ENCODE results near the gene EGFL7. TPM values are rescaled to one million over a fixed set of nuclear protein-coding genes. Genes with fewer than 3 reads are reported as not detected.

EGFL7 gene
- total RNA-seq, 1 experiment from 2014 or later: 54.6 TPM

- no peak for TF ChIP-seq ZNF317 (CRISPR knock-in tag; IDR thresholded peaks at IDR 0.05; ENCODE audit: borderline replicate concordance, low read depth)
- no peak for TF ChIP-seq SP1 (CRISPR knock-in tag; conservative IDR thresholded peaks at IDR 0.05)
- no peak for TF ChIP-seq FOXK1 (CRISPR knock-in tag; IDR thresholded peaks at IDR 0.05)
- no peak for TF ChIP-seq E2F4 (CRISPR knock-in tag; IDR thresholded peaks at IDR 0.05; ENCODE audit: borderline replicate concordance, low read depth)
- TF ChIP-seq FOXP1 (CRISPR knock-in tag; IDR thresholded peaks at IDR 0.05; ENCODE audit: borderline replicate concordance): no peak
- no peak for TF ChIP-seq USF1 (CRISPR knock-in tag; IDR thresholded peaks at IDR 0.05)
Measured at GRCh38 chr9:136678034-136678433, 15.3 kb downstream of the EGFL7 start (continued).

GRCh38 chr9:136678624-136679023 is 15.9 kb downstream of the EGFL7 start:
- CTCF ChIA-PET: interaction anchor here (0.6 kb wide), 1 partner anchor 132 kb away, joined by 3 read pairs; no protein-coding TSS in a partner anchor
- no peak for ATAC-seq
- H3K36me3 Mint-ChIP-seq: no peaks in the 10 kb centered on the region
- H3K9me3 Mint-ChIP-seq: no peaks in the 10 kb centered on the region
- POLR2A ChIA-PET: no interaction called here
- DNase-seq (ENCODE audit: low spot score): no peak
- H3K4me1 Mint-ChIP-seq: peaks cover 5% of the 10 kb centered on the region; the same call in 1 of the 2 replicates
- TF ChIP-seq ZNF232 (CRISPR knock-in tag; IDR thresholded peaks at IDR 0.05): no peak
- TF ChIP-seq FOXP4 (CRISPR knock-in tag; IDR thresholded peaks at IDR 0.05): no peak
- TF ChIP-seq MYBL2 (CRISPR knock-in tag; IDR thresholded peaks at IDR 0.05): no peak
- no peak for TF ChIP-seq CREM (CRISPR knock-in tag; IDR thresholded peaks at IDR 0.05)
- TF ChIP-seq ELF4 (CRISPR knock-in tag; IDR thresholded peaks at IDR 0.05; ENCODE audit: low read depth): no peak
- no peak for TF ChIP-seq TEAD4 (CRISPR knock-in tag; IDR thresholded peaks at IDR 0.05)
- no peak for TF ChIP-seq EMX1 (CRISPR knock-in tag; IDR thresholded peaks at IDR 0.05)
- no peak for TF ChIP-seq JUN (CRISPR knock-in tag; IDR thresholded peaks at IDR 0.05)
- TF ChIP-seq ZNF281 (CRISPR knock-in tag; IDR thresholded peaks at IDR 0.05): no peak
- no peak for TF ChIP-seq ARID4B (CRISPR knock-in tag; IDR thresholded peaks at IDR 0.05; ENCODE audit: borderline replicate concordance)
- TF ChIP-seq SOX15 (CRISPR knock-in tag; IDR thresholded peaks at IDR 0.05): no peak
- TF ChIP-seq ATF2 (CRISPR knock-in tag; IDR thresholded peaks at IDR 0.05; ENCODE audit: borderline replicate concordance, low read depth): no peak
- TF ChIP-seq GABPB1 (CRISPR knock-in tag; IDR thresholded peaks at IDR 0.05): no peak
- no peak for TF ChIP-seq RELA (CRISPR knock-in tag; IDR thresholded peaks at IDR 0.05; ENCODE audit: borderline replicate concordance)
- no peak for TF ChIP-seq FOXJ3 (CRISPR knock-in tag; IDR thresholded peaks at IDR 0.05; ENCODE audit: borderline replicate concordance)
- H3K4me3 Mint-ChIP-seq: no peak overlapping the region
- H3K27ac Mint-ChIP-seq: no peak overlapping the region
- no peaks in the 10 kb centered on the region for H3K27me3 Mint-ChIP-seq (ENCODE audit: low read depth)
